ENCODE results near the gene CYP2C8.

DNA sequence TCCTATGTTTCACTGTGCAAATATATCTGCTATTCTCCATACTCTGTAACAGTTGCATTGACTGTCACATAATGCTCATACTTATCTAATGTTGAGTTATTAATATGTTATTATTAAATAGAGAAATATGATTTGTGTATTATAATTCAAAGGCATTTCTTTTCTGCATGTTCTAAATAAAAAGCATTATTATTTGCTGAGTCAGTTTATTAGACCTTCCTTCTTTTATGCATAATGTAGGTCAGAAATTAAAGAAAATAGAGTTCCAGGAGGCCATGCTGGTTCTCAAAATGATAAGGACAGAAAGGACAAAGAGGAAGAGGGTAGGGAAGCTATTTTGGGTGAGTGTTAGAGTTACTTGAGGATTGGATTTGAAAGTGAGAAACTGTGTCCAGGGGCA lies 80.1 kb downstream of the CYP2C8 start:
- TF ChIP-seq CTCF (conservative IDR thresholded peaks at IDR 0.05 in 1 of 2, IDR thresholded peaks at IDR 0.05 in 1 of 2; ENCODE audit: extremely low read depth in 1 of 2, insufficient read depth in 1 of 2, low read depth in 1 of 2, low read length in 2 of 2): no peak
- TF ChIP-seq EZH2 (IDR thresholded peaks at IDR 0.05; ENCODE audit: borderline replicate concordance, low read length): no peak
